ENCODE results near the gene NPAS2. TPM values are rescaled to one million over a fixed set of nuclear protein-coding genes. Genes with fewer than 3 reads are reported as not detected.

Gene NPAS2
- total RNA-seq, 3 donors from 2014 or later, result 6.2 to 42.3 (median 22.5) TPM

GRCh38 chr2:100781523-100782379, 38.2 kb upstream of the NPAS2 start:
- H3K9me3 ChIP-seq, result no peaks in the 10 kb centered on the region
- no peak for DNase-seq (ENCODE audit: low spot score in 2 of 2)
- no peaks in the 10 kb centered on the region for H3K36me3 ChIP-seq
- no peak for TF ChIP-seq POLR2A (IDR thresholded peaks at IDR 0.05)
- TF ChIP-seq, protein P1, sequence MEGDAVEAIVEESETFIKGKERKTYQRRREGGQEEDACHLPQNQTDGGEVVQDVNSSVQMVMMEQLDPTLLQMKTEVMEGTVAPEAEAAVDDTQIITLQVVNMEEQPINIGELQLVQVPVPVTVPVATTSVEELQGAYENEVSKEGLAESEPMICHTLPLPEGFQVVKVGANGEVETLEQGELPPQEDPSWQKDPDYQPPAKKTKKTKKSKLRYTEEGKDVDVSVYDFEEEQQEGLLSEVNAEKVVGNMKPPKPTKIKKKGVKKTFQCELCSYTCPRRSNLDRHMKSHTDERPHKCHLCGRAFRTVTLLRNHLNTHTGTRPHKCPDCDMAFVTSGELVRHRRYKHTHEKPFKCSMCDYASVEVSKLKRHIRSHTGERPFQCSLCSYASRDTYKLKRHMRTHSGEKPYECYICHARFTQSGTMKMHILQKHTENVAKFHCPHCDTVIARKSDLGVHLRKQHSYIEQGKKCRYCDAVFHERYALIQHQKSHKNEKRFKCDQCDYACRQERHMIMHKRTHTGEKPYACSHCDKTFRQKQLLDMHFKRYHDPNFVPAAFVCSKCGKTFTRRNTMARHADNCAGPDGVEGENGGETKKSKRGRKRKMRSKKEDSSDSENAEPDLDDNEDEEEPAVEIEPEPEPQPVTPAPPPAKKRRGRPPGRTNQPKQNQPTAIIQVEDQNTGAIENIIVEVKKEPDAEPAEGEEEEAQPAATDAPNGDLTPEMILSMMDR (IDR thresholded peaks at IDR 0.05), result no peak
- no peak for TF ChIP-seq POLR2AphosphoS5 (IDR thresholded peaks at IDR 0.05)
- intact Hi-C loops (cut with DNase I; ENCODE audit: low total_unique reads), result no loop called here
- H3K4me3 ChIP-seq, result no peak overlapping the region
- peaks cover 5 to 9% of the 10 kb centered on the region in 2 donors for H3K4me1 ChIP-seq
- H3K27ac ChIP-seq, result peak overlapping the region; percentile 68 to 74
- no peaks in the 10 kb centered on the region for H3K27me3 ChIP-seq

DNA sequence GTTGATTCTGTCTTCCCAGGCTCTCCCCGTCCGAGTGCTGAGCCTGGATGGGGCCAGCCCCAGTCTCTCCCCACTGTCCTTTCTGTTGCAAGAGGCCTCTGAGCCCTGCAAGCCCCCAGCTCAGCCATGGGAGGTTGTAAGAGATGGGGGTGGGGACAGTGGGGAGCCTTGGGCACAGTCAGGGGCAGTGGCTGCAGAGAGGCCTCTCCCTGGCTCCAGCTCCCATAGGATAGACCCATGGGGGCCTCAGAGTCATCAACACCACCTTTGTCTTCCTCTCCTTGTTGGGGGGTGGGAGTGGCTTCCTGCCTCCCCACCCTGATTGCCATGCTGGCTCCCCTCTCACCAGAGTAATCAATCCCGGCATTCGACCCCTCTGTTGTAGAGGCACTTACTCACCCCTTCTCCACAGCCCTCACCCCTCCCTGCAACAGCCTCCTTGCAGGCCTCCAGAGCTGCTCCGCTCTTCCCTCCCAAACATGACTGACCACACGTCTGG, 37.5 kb upstream of the NPAS2 start:
- Histone ChIP-seq H3K27ac (peak overlapping the region in 1 of 2 donors; percentile 74), H3K27me3 (no peaks in the 10 kb centered on the region), H3K4me3 (no peak overlapping the region), H3K9me3 (no peaks in the 10 kb centered on the region), H3K4me1 (peaks cover 5 to 13% of the 10 kb centered on the region in 2 donors), H3K36me3 (no peaks in the 10 kb centered on the region)
- intact Hi-C loops (cut with DNase I; ENCODE audit: low total_unique reads), result no loop called here
- TF ChIP-seq, protein P1 (IDR thresholded peaks at IDR 0.05), result no peak
- TF ChIP-seq POLR2A (IDR thresholded peaks at IDR 0.05) (no peak), POLR2AphosphoS5 (IDR thresholded peaks at IDR 0.05) (no peak)
- no peak for DNase-seq (ENCODE audit: low spot score in 2 of 2)

DNA sequence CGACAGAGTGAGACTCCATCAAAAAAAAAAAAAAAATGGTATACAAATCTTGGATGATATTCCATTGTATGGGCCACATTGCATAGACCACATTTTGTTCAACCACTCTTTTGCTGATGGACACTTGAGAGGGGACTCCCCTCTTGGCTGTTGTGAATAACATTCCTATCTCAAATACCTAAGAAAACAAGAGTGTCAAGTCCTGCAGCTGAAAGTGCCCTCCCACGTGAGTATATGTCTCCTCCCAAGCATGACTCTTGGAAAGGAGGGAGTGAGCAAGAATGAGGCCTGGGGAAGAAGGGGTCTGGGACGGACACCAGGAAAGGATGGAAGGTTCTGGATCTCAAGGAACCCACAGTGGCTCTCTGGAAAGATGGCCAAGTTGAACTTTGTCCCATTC, 36.0 kb upstream of the NPAS2 start:
- peak overlapping the region in 1 of 2 donors; percentile 38 for H3K27ac ChIP-seq
- H3K36me3 ChIP-seq, result no peaks in the 10 kb centered on the region
- TF ChIP-seq POLR2AphosphoS5 (IDR thresholded peaks at IDR 0.05) (no peak), POLR2A (IDR thresholded peaks at IDR 0.05) (no peak)
- TF ChIP-seq, protein P1 (IDR thresholded peaks at IDR 0.05), result no peak
- DNase-seq (ENCODE audit: low spot score in 2 of 2), result no peak
- no peak overlapping the region for H3K4me3 ChIP-seq
- H3K9me3 ChIP-seq, result no peaks in the 10 kb centered on the region
- intact Hi-C loops (cut with DNase I; ENCODE audit: low total_unique reads), result no loop called here
- peaks cover 5 to 13% of the 10 kb centered on the region in 2 donors for H3K4me1 ChIP-seq
- H3K27me3 ChIP-seq, result no peaks in the 10 kb centered on the region

DNA sequence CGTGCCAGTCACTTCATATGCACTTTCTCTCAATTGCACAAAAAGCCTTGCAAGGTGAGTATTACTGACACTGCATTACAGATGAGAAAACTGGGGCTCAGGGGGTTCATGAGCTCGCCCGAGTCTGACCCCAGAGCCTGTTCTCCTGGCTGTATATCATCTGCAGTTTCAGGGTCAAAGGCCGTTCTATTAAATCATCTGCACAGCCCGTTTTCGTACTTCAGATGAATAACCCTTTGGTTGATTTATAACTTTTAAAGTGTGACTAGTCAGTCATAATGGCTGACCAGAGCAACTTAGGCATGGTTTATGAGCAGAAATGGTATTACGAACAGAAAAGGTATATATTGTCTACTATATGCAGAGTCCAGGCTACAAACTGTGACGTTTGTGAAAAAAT, 35.3 kb upstream of the NPAS2 start:
- no peaks in the 10 kb centered on the region for H3K36me3 ChIP-seq
- H3K4me3 ChIP-seq, result no peak overlapping the region
- no peak for TF ChIP-seq POLR2AphosphoS5 (IDR thresholded peaks at IDR 0.05)
- TF ChIP-seq, protein P1 (IDR thresholded peaks at IDR 0.05), result no peak
- DNase-seq (ENCODE audit: low spot score in 2 of 2), result no peak
- H3K9me3 ChIP-seq, result no peaks in the 10 kb centered on the region
- no peaks in the 10 kb centered on the region for H3K27me3 ChIP-seq
- intact Hi-C loops (cut with DNase I; ENCODE audit: low total_unique reads), result no loop called here
- H3K27ac ChIP-seq, result peak overlapping the region; percentile 43 to 80
- peaks cover 5 to 13% of the 10 kb centered on the region in 2 donors for H3K4me1 ChIP-seq

DNA sequence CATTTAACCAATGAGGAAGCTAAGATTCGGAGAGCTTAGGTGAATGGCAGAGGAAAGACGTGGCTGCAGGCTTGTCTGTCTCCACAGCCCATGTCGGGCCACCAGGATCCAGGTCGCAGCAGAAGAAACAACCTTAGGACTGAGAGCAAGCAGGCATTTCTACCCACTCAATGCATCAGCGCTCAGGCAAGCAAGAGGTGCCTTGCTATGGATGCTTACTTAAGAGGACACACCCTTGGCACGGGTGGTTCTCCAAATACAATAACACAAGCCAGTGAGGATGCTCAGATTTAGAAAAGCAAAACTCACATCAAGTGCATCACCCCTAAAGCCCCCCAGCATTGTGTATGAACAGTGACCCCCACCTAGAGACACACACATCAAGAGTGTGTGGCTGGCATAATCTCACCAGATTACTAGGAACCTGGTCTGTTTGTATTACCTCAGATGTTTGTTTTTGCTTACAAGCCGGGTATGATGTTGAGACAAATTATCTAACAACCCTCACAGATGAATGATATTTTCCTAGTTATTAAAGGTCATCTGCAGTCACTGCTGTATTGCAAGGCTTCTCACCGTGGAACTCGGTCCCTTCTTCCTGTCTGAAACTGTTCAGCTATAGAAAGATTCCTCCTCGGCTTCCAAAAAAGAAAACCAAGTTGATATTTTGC, 34.2 kb upstream of the NPAS2 start:
- H3K4me3 ChIP-seq, result no peak overlapping the region
- no peak for TF ChIP-seq POLR2AphosphoS5 (IDR thresholded peaks at IDR 0.05)
- TF ChIP-seq, protein P1 (IDR thresholded peaks at IDR 0.05), result no peak
- TF ChIP-seq POLR2A (IDR thresholded peaks at IDR 0.05), result no peak
- no peak for DNase-seq (ENCODE audit: low spot score in 2 of 2)
- H3K4me1 ChIP-seq, result peaks cover 5 to 13% of the 10 kb centered on the region in 2 donors
- intact Hi-C loops (cut with DNase I; ENCODE audit: low total_unique reads), result no loop called here
- no peaks in the 10 kb centered on the region for H3K27me3 ChIP-seq
- H3K36me3 ChIP-seq, result no peaks in the 10 kb centered on the region
- no peaks in the 10 kb centered on the region for H3K9me3 ChIP-seq
- peak overlapping the region; percentile 78 to 80 for H3K27ac ChIP-seq

All from breast epithelium (tissue), 4 donors.